Neuronal stem cell (in vitro differentiated cells): ENCODE results near the gene C16orf90.

Experiments
- DNase-seq: peaks from one replicate; pipeline ENCODE4 v3.0.0-alpha.2; 2013; ENCODE audit warnings: low spot score
- H2AFZ ChIP-seq: one replicate; pipeline ENCODE4 v1.6.1; 2013; ENCODE audit warnings: mild to moderate bottlenecking, low read length, inconsistent platforms
- H2AK5ac ChIP-seq: 2 replicates; pipeline ENCODE4 v1.6.1; 2013; ENCODE audit warnings: low read depth, mild to moderate bottlenecking, inconsistent platforms, low read length, moderate library complexity, mixed read lengths
- H2BK120ac ChIP-seq: 2 replicates; pipeline ENCODE4 v1.6.1; 2013; ENCODE audit warnings: low read depth, mild to moderate bottlenecking, inconsistent platforms, low read length, moderate library complexity, mixed read lengths
- H2BK12ac ChIP-seq: one replicate; pipeline ENCODE4 v1.6.1; 2013; ENCODE audit warnings: low read length, inconsistent platforms
- H2BK15ac ChIP-seq: 2 replicates; pipeline ENCODE4 v1.6.1; 2013; ENCODE audit warnings: mild to moderate bottlenecking, low read length, inconsistent platforms, mixed read lengths
- H2BK5ac ChIP-seq: one replicate; pipeline ENCODE4 v1.6.1; 2013; ENCODE audit warnings: inconsistent platforms, mild to moderate bottlenecking, low read length, moderate library complexity
- H3K14ac ChIP-seq: one replicate; pipeline ENCODE4 v1.6.1; 2013; ENCODE audit warnings: low read length, inconsistent platforms
- H3K18ac ChIP-seq: 2 replicates; pipeline ENCODE4 v1.6.1; 2013; ENCODE audit warnings: low read length, inconsistent platforms
- H3K23ac ChIP-seq: 2 replicates; pipeline ENCODE4 v1.6.1; 2013; ENCODE audit warnings: low read depth, mild to moderate bottlenecking, mixed read lengths, low read length, inconsistent platforms; ENCODE audit not compliant: poor library complexity
- H3K27ac ChIP-seq: replicated peaks from 3 replicates; pipeline ENCODE4 v1.5.1; 2013; ENCODE audit warnings: low read length, inconsistent platforms
- H3K27me3 ChIP-seq, 3 experiments: 2 replicates each; pipeline ENCODE4 v1.6.1; 2013; ENCODE audit warnings: low read length in 3 of 3, mild to moderate bottlenecking in 2 of 3, inconsistent platforms in 1 of 3, low read depth in 1 of 3, mixed read lengths in 1 of 3, moderate library complexity in 1 of 3; ENCODE audit not compliant: control insufficient read depth in 3 of 3, insufficient read depth in 3 of 3
- H3K36me3 ChIP-seq, 2 donors: replicated peaks in 1 of 2; 2 replicates each; pipeline ENCODE4 v1.6.1; 2013; ENCODE audit warnings: low read length in 2 of 2; ENCODE audit not compliant: control insufficient read depth in 2 of 2, insufficient read depth in 2 of 2
- H3K4ac ChIP-seq: 2 replicates; pipeline ENCODE4 v1.6.1; 2013; ENCODE audit warnings: inconsistent platforms, mild to moderate bottlenecking, low read length, moderate library complexity
- H3K4me1 ChIP-seq, 2 donors: 1 replicate in 1 of 2; 2 replicates in 1 of 2; pipeline ENCODE4 v1.6.1; 2013; ENCODE audit warnings: low read length in 2 of 2, low read depth in 1 of 2; ENCODE audit not compliant: control insufficient read depth in 2 of 2, insufficient read depth in 1 of 2
- H3K4me2 ChIP-seq: one replicate; pipeline ENCODE4 v1.6.1; 2013; ENCODE audit warnings: mild to moderate bottlenecking, low read length, inconsistent platforms; ENCODE audit not compliant: insufficient read depth, poor library complexity, severe bottlenecking
- H3K4me3 ChIP-seq, 2 donors: 2 replicates each; pipeline ENCODE4 v1.5.1; 2013; ENCODE audit warnings: low read length in 2 of 2, mild to moderate bottlenecking in 2 of 2, inconsistent platforms in 1 of 2, moderate library complexity in 1 of 2
- H3K79me1 ChIP-seq: one replicate; pipeline ENCODE4 v1.6.1; 2013; ENCODE audit warnings: low read depth, mild to moderate bottlenecking, inconsistent platforms, low read length, moderate library complexity
- H3K9ac ChIP-seq: one replicate; pipeline ENCODE4 v1.6.1; 2013; ENCODE audit warnings: mild to moderate bottlenecking, low read depth, low read length, inconsistent platforms; ENCODE audit not compliant: poor library complexity
- H3K9me3 ChIP-seq, 2 donors: replicated peaks in 1 of 2; 2 replicates each; pipeline versions ENCODE3 to v1.6.1; 2013; ENCODE audit warnings: low read length in 2 of 2, mild to moderate bottlenecking in 2 of 2, inconsistent platforms in 1 of 2, low read depth in 1 of 2, mixed read lengths in 1 of 2, moderate library complexity in 1 of 2; ENCODE audit not compliant: control insufficient read depth in 2 of 2, insufficient read depth in 1 of 2
- H4K8ac ChIP-seq: one replicate; pipeline ENCODE4 v1.6.1; 2013; ENCODE audit warnings: low read depth, mild to moderate bottlenecking, inconsistent platforms, low read length, moderate library complexity
- H4K91ac ChIP-seq: one replicate; pipeline ENCODE4 v1.6.1; 2013; ENCODE audit warnings: low read length, low read depth, mild to moderate bottlenecking, inconsistent platforms; ENCODE audit not compliant: poor library complexity
- WGBS, 2 donors: extraction: QIAGEN DNeasy Blood & Tissue Kit; methylation state at CpG; one replicate each; pipeline ENCODE4 v1.1.7; 2013; ENCODE audit warnings: missing lambda C conversion rate in 2 of 2, mixed read lengths in 1 of 2; ENCODE audit not compliant: insufficient read length in 2 of 2, insufficient replicate concordance in 1 of 2; ENCODE audit errors: extremely low coverage in 2 of 2; 5-methylcytosine and 5-hydroxymethylcytosine counted together

The C16orf90 gene

DNA sequence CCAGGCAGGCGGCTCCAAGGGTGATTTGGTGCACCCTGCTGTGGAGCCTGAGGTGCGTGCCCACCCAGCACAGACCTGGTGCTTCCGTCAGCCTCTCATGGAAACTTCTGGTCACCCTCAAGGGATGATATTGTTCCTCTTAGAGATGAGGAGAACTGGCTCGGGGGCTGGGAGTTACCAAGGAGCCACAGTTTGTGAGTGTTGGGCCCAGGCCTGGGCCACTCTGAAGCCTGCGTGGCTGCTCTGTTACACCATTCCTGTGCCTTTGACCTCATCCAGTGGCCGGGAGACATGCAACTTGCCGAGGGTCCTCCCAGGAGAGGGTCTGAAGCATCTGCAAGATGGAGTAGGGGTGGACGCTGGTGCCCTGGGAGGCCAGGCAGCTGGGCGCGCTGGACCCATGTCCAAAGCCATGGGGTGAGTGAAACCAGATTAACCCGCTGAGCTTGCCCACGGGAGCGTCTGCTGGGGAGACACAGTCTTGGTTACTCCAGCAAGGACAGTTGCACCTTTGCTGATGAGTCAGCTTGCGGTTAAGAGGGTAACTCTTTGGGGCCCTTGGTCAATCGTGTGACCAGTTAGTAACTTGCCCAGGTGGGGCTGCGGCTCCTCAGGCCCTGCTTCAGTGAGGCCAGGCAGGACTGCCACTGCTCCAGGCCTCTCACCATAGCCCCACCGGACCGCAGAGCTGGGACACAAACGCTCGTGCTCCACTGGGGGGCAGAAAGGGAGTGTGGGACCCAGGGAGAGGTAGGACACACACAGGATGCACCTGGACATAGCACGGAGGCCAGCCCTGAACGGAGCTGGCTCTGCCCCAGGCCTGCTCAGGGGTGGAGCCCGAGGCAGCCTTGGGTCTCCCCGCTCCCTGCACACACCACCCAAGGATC is 7.5 kb downstream of the C16orf90 start:
- peaks cover 12% of the 10 kb centered on the region for H3K79me1 ChIP-seq
- no peaks in the 10 kb centered on the region for H3K27me3 ChIP-seq
- no peak overlapping the region for H2AK5ac ChIP-seq
- H3K36me3 ChIP-seq: peaks cover 35 to 52% of the 10 kb centered on the region in 2 donors
- WGBS, 2 donors: no CpG with 5 or more reads among the region's 24 CpGs
- H4K8ac ChIP-seq: peak overlapping the region; percentile 82
- no peak overlapping the region for H3K18ac ChIP-seq
- peak overlapping the region; percentile 18 for H3K4me2 ChIP-seq
- no peak overlapping the region for H4K91ac ChIP-seq
- no peak overlapping the region for H2BK12ac ChIP-seq
- no peak for DNase-seq
- peaks cover 0 to 5% of the 10 kb centered on the region in 2 donors for H3K9me3 ChIP-seq
- no peak overlapping the region for H2AFZ ChIP-seq
- no peak overlapping the region for H2BK5ac ChIP-seq
- H3K4ac ChIP-seq: no peak overlapping the region
- peak overlapping the region; percentile 56 for H3K14ac ChIP-seq
- H3K27ac ChIP-seq: no peak overlapping the region
- H2BK15ac ChIP-seq: no peak overlapping the region
- H2BK120ac ChIP-seq: no peak overlapping the region
- no peak overlapping the region for H3K23ac ChIP-seq
- no peak overlapping the region for H3K4me3 ChIP-seq
- peak overlapping the region; percentile 2 for H3K9ac ChIP-seq
- peaks cover 0 to 3% of the 10 kb centered on the region in 2 donors for H3K4me1 ChIP-seq

DNA sequence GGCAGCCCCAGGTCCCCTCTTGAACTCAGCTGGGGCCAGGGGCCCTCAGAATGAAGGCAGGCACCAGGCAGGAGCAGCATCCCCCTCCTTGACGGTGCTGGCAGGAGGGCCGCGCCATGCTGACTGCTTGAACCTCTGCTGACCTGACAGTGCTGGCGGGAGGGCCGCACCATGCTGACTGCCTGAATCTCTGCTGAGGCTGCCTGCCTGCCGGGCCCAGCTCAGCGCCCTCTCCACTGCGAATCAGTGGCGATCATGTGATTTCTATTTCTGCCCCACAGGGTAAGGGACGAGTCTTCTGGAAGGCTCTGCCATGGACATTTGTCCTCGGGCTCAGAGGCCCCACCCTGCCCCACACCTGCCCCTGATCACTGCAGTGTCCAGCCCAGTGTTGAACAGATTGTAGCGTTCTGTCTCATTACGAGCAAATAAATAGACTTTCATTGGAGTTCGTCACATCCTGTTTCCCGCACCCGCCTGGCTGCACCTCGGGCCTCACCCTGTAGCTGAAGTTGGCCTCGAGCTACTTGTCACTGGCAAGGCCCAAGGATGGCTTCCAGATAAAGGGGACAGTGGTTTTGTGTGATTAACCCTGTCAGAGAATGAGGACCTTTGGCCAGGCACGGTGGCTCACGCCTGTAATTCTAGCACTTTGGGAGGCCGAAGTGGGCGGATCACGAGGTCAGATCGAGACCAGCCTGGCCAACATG is 8.6 kb downstream of the C16orf90 start:
- no peak overlapping the region for H2BK120ac ChIP-seq
- peaks cover 43 to 62% of the 10 kb centered on the region in 2 donors for H3K36me3 ChIP-seq
- no peak for DNase-seq
- H3K4me3 ChIP-seq: no peak overlapping the region
- H3K27me3 ChIP-seq: no peaks in the 10 kb centered on the region
- H3K18ac ChIP-seq: no peak overlapping the region
- H3K4ac ChIP-seq: no peak overlapping the region
- no CpG with 5 or more reads among the region's 24 CpGs for WGBS, 2 donors
- peaks cover 0 to 3% of the 10 kb centered on the region in 2 donors for H3K4me1 ChIP-seq
- peak overlapping the region; percentile 10 for H2BK15ac ChIP-seq
- H2AK5ac ChIP-seq: no peak overlapping the region
- H4K8ac ChIP-seq: no peak overlapping the region
- H2BK12ac ChIP-seq: no peak overlapping the region
- H3K9me3 ChIP-seq: peaks cover 0 to 3% of the 10 kb centered on the region in 2 donors
- no peak overlapping the region for H3K4me2 ChIP-seq
- no peak overlapping the region for H3K9ac ChIP-seq
- H3K27ac ChIP-seq: no peak overlapping the region
- no peak overlapping the region for H4K91ac ChIP-seq
- H2BK5ac ChIP-seq: no peak overlapping the region
- H3K23ac ChIP-seq: no peak overlapping the region
- no peak overlapping the region for H3K14ac ChIP-seq
- no peak overlapping the region for H2AFZ ChIP-seq
- peaks cover 12% of the 10 kb centered on the region for H3K79me1 ChIP-seq

DNA sequence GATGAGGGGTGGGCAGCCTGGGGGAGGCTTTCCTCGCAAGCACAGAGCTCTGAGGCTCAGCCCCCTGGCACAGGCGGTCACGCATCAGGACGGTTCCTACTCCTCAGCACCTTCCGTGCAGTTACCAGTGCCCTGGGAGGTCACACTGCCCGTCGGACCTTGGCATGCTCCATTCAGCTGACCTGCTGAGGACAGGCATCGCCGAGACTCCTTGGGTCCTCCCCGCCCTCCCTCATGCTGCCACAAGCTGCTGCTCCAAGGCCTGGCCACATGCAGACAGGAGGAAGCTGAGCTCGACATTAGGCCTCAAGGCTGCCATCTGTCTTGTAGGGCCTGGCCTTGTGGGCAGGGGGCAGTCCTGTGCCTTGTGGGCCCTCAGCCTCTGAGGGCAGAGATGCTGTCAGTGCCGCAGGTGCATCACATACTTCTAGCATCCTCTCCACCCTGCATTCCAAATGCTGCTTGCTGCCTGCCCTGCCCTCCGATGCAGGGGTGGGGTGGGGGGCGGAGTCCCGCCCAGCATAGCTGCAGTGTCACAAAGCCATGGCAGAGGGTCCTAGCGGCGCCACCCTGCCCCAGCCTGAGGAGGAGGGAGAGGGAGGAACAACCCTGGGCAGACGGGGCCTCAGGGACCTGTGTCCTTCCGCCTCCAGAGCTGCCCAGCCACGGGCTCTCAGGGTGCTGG is 9.3 kb downstream of the C16orf90 start:
- H3K79me1 ChIP-seq: peaks cover 10% of the 10 kb centered on the region
- H2BK120ac ChIP-seq: no peak overlapping the region
- H2BK15ac ChIP-seq: peak overlapping the region; percentile 10
- H3K9me3 ChIP-seq: peaks cover 0 to 3% of the 10 kb centered on the region in 2 donors
- no peak overlapping the region for H3K4me2 ChIP-seq
- peak overlapping the region; percentile 87 for H3K23ac ChIP-seq
- H4K8ac ChIP-seq: no peak overlapping the region
- no CpG with 5 or more reads among the region's 20 CpGs for WGBS, 2 donors
- H4K91ac ChIP-seq: no peak overlapping the region
- H3K27ac ChIP-seq: no peak overlapping the region
- peak overlapping the region; percentile 40 for H3K9ac ChIP-seq
- H2AFZ ChIP-seq: no peak overlapping the region
- no peaks in the 10 kb centered on the region for H3K27me3 ChIP-seq
- H2BK12ac ChIP-seq: no peak overlapping the region
- H2BK5ac ChIP-seq: no peak overlapping the region
- peak overlapping the region in 1 of 2 donors; percentile 41 for H3K4me3 ChIP-seq
- DNase-seq: no peak
- H3K36me3 ChIP-seq: peaks cover 43 to 69% of the 10 kb centered on the region in 2 donors
- H3K4me1 ChIP-seq: peaks cover 0 to 3% of the 10 kb centered on the region in 2 donors
- no peak overlapping the region for H3K4ac ChIP-seq
- no peak overlapping the region for H3K14ac ChIP-seq
- H3K18ac ChIP-seq: peak overlapping the region; percentile 36
- no peak overlapping the region for H2AK5ac ChIP-seq
